Vagina (tissue), 2 donors: Measurements from ENCODE around the gene IL18BP.

Experiments
- POLR2A ChIP-seq, 2 donors: fragments of 450-650 bp; IDR thresholded peaks; one replicate each; pipeline ENCODE4 v1.6.1; 2017; ENCODE audit warnings: antibody characterized with exemption in 2 of 2, mild to moderate bottlenecking in 2 of 2, moderate library complexity in 2 of 2
- POLR2AphosphoS5 ChIP-seq, 2 donors: sonication (generic); formaldehyde crosslinking; IDR thresholded peaks; one replicate each; pipeline ENCODE4 v1.9.0; 2017; ENCODE audit warnings: antibody characterized with exemption in 2 of 2, mild to moderate bottlenecking in 2 of 2, low read depth in 1 of 2; ENCODE audit not compliant: insufficient read depth in 1 of 2
- TF ChIP-seq, protein P1 (sequence below), 3 experiments: fragments of 450-650 bp in 2 of 3; fragments of 200-600 bp in 1 of 3; sonication (generic) in 1 of 3; IDR thresholded peaks; one replicate each; pipeline ENCODE4 v1.5.1; 2017 to 2019; ENCODE audit warnings: antibody characterized with exemption in 3 of 3, mild to moderate bottlenecking in 2 of 3, moderate library complexity in 2 of 3

DNA sequence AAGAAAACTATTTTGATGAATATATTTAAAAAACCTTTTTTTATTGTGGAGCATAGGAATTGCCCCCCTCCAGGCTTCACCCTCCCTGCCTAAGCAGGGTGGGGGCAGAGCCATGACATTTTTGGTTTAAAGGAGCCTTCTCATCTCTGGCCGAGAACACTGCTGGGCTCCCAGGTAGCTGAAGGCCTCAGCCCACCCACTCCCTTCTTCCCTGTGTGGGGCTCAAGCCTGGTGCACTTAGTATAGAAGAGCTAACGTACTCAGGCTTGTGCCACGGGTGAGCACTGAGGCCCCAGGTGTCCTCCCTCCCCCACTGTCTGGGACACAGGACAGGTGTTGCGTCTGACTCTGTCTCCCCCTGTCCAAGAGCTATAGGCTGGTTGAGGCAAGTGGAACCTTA, 2.2 kb upstream of the IL18BP start:
- TF ChIP-seq, protein P1, sequence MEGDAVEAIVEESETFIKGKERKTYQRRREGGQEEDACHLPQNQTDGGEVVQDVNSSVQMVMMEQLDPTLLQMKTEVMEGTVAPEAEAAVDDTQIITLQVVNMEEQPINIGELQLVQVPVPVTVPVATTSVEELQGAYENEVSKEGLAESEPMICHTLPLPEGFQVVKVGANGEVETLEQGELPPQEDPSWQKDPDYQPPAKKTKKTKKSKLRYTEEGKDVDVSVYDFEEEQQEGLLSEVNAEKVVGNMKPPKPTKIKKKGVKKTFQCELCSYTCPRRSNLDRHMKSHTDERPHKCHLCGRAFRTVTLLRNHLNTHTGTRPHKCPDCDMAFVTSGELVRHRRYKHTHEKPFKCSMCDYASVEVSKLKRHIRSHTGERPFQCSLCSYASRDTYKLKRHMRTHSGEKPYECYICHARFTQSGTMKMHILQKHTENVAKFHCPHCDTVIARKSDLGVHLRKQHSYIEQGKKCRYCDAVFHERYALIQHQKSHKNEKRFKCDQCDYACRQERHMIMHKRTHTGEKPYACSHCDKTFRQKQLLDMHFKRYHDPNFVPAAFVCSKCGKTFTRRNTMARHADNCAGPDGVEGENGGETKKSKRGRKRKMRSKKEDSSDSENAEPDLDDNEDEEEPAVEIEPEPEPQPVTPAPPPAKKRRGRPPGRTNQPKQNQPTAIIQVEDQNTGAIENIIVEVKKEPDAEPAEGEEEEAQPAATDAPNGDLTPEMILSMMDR (IDR thresholded peaks at IDR 0.05), result no peak
- TF ChIP-seq POLR2A (IDR thresholded peaks at IDR 0.05), result no peak
- TF ChIP-seq POLR2AphosphoS5 (IDR thresholded peaks at IDR 0.05; ENCODE audit: insufficient read depth in 1 of 2, low read depth in 1 of 2), result no peak
